H1 (cell line): ENCODE measurements around the gene KRTAP20-4.

Experiments
- ASH2L ChIP-seq: fragments of 200-600, 300-600 bp; sonication (generic); IDR thresholded peaks from one replicate; pipeline ENCODE4 v1.7.1; 2017; ENCODE audit warnings: low read length
- CTCF ChIP-seq, 3 experiments: IDR thresholded peaks; 1 replicate in 2 of 3; 2 replicates in 1 of 3; pipeline versions ENCODE4 v1.5.1 to v1.6.1; 2011; ENCODE audit warnings: low read length in 3 of 3, mild to moderate bottlenecking in 3 of 3, inconsistent platforms in 2 of 3, low read depth in 1 of 3, moderate library complexity in 1 of 3; ENCODE audit not compliant: insufficient read depth in 1 of 3; ENCODE audit errors: control extremely low read depth in 1 of 3

- TF ChIP-seq CTCF (IDR thresholded peaks at IDR 0.05; ENCODE audit: control extremely low read depth in 1 of 3, insufficient read depth in 1 of 3, low read depth in 1 of 3, low read length in 3 of 3) (no peak), ASH2L (no peak)
These were observed 5.2 kb upstream of the KRTAP20-4 start for GRCh38 chr21:30615199-30615598.
